HG03558 (cell line): Measurements from ENCODE around the gene KIF16B.

ENCODE experiments used
- ATAC-seq: cut with Tn5 transposase; IDR thresholded peaks from one replicate; pipeline ENCODE4 v1.9.1; 2021; ENCODE audit warnings: moderate number of reproducible peaks; ENCODE audit not compliant: unreplicated experiment; ENCODE audit errors: extremely low read depth

Gene KIF16B, protein sequence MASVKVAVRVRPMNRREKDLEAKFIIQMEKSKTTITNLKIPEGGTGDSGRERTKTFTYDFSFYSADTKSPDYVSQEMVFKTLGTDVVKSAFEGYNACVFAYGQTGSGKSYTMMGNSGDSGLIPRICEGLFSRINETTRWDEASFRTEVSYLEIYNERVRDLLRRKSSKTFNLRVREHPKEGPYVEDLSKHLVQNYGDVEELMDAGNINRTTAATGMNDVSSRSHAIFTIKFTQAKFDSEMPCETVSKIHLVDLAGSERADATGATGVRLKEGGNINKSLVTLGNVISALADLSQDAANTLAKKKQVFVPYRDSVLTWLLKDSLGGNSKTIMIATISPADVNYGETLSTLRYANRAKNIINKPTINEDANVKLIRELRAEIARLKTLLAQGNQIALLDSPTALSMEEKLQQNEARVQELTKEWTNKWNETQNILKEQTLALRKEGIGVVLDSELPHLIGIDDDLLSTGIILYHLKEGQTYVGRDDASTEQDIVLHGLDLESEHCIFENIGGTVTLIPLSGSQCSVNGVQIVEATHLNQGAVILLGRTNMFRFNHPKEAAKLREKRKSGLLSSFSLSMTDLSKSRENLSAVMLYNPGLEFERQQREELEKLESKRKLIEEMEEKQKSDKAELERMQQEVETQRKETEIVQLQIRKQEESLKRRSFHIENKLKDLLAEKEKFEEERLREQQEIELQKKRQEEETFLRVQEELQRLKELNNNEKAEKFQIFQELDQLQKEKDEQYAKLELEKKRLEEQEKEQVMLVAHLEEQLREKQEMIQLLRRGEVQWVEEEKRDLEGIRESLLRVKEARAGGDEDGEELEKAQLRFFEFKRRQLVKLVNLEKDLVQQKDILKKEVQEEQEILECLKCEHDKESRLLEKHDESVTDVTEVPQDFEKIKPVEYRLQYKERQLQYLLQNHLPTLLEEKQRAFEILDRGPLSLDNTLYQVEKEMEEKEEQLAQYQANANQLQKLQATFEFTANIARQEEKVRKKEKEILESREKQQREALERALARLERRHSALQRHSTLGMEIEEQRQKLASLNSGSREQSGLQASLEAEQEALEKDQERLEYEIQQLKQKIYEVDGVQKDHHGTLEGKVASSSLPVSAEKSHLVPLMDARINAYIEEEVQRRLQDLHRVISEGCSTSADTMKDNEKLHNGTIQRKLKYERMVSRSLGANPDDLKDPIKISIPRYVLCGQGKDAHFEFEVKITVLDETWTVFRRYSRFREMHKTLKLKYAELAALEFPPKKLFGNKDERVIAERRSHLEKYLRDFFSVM (N-terminal part only)

DNA sequence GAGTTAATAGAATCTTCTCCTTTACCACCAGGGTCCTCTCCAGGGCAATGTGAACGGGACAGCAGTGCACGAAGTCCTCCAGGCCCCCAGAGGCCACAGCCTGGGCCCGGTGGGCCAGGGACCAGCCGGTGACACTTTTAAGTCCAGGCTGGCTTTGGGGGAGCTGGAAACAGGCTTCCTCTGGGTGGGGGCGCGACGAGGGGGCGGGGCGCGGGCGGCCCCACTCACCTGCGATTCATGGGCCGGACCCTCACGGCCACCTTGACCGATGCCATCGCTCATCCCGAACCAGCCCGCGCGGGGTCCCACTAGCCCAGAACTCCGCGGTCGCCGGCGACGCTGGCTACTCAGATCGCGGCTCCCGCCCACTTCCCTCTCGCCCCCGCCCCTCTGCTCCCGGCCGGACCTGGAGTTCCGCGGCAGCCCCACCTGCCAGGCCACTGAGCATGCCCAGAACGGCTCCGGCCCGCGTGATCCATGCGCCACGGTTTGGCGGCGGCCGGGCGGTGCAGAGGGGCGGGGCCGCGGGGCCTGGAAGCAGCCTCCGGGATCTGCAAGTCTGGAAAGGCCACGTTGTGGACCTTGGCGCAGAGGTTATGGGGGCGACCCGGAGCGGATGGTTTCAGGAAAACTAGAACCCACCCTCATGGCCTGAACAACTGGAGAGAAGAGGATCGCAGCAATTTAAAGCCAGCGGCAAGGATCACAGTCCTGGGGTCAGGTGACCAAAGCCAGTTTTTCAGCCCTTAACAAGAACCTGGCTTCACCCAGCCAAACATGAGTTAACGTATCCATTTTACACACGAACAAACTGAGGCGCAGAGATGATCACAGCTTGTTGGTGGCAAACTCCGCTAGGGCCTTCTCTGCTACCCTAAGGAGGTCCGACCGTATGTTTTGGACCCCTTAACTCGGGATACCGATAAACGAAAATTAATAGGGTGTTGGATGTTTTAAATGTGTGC is at the start of gene KIF16B:
Gene KIF16B (minus strand): TSS at position 448 of the 965 bp plus-strand sequence. CDS start 173 bp downstream, at position 275.
- peak; percentile 43 for ATAC-seq

DNA sequence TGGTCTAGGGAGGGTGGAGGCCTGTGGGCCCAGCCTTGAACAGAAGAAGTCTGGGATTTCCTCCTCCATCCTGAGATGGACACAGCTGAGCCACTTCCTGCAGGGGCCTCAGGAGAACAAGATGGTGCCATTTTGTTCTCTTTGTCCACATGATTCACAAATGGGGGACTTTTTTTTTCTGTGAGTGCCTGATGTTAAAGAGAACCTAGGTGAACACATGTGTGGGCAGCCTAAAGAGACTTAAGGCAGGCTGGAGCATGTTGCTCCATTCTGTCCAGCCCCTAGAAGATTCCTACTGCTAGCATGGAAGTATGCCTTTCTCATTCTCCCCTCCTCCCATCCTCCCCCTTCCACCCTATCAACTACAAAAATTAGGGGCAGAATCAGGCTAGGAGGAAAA is 49.3 kb upstream of the KIF16B start:
- no peak for ATAC-seq

DNA sequence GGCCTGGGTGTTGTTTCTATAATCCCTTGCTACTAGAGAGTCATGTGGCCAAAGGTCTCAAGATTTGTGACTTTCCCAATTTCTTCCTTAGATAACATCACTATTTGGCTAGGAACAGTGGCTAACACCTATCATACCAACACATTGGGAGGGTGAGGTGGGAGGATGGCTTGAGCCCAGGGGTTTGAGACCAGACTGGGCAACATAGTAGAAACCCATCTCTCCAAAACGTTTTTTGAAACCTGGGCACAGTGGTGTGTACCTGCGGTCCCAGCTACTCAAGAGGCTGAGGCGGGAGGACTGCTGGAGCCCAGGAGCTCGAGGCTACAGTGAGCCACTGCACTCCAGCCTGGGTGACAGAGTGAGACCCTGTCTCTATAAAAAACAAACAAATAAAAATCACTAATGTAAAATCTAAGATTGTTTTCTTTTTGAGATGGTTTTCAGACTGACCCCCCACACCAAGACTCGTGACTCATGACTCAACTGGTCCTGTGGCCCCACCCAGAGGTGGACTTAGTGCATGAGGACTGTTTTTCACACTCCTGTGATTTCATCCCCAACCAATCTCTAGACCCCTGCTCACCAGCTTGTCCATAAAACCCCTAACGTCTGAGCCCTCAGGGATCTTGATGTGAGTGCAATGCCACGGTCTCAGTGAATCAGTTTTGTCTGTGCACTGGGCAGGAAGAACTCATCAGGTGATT is 48.3 kb upstream of the KIF16B start:
- no peak for ATAC-seq

DNA sequence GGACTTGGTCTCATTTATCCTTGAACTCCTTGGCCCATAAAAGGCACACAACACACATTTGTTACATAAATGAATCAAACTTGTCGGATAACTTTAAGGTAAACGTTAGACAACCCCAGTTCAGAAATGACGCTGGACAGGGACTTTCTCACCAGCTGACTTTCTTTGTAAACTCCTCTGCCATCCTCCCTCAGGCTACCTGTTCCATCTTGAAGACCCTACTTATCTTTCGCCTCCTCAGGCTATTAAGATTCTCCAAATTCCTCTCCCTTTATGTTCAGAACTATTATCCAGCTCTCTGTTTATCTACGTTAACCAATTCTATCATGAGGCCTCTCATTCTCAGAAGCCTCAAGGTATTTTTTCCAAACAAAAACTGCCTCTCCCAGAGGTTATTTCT is 47.7 kb upstream of the KIF16B start:
- ATAC-seq: no peak

DNA sequence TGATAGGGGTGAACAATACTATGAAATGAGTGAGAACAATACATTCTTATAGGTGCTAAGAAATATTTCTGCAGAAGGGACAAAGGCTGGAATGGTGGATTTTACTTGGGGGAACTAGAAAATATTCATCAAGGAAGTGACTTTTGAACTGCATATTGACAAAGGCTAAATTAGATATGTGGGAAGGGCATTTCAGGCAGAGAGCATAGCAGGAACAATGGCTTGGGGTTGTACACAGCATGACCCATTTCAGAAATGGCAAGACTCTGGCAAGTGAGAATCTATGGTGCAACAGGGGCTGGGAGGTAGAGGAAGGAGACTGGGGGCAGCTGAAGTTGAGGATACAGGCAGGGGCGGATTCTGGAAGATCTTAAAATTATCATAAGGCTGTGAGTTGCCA is 46.7 kb upstream of the KIF16B start:
- ATAC-seq: no peak

DNA sequence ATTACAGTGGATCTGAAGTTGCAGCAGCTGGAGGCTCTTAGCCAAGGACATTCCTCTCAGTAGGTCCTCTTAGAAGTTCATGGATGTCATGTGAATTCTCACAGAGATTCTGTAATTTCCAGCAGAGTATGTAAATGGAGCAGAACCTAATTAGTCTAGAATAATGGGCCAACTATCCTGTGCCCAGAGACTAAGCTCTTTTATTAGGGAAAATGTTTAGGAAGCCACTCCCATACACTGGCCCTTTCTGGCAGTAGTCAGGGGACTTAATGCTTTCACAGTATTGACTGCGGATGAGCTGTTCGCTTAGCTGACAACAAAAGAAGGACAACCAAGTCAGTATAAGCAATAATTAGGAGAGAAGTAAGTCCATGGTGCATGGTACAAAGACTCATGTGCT is 43.8 kb upstream of the KIF16B start:
- ATAC-seq: no peak

DNA sequence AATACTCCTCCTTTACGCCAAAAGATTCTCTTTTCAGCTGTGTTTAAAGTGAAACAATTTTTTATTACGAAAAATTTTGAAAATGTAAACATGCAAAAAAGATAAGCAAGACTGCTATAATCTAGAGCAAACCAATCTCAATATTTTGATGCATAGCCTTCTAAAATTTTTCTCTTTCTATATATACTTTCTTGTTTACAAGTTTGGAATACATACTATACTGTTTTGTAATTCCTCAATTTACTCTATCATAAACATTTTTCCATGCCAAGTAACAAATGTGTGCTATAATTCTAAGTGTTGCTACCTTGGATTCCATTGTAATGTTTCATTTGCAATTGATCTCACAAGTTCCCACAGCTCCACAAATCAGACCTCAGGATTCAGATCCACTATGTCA is 43.1 kb upstream of the KIF16B start:
- no peak for ATAC-seq

DNA sequence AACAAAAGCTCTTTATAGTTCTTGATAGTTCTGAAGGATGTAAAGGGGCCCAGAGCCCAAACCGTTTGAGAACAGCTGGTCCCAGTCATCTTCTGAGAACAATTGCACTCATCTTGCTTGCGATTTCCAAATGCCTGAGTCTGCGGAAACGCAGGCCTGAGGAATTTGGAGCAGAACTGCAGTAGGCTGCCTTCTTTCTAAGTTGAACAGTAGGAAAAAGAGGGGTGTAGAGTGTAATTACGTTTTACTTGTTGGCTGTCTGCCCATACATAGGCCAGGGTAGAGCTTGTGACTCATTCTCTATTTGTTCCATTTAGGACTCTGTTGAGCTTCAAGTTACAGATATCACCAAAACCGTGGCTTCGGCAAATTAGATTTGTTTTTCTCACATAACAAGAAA is 42.0 kb upstream of the KIF16B start:
- ATAC-seq: no peak

DNA sequence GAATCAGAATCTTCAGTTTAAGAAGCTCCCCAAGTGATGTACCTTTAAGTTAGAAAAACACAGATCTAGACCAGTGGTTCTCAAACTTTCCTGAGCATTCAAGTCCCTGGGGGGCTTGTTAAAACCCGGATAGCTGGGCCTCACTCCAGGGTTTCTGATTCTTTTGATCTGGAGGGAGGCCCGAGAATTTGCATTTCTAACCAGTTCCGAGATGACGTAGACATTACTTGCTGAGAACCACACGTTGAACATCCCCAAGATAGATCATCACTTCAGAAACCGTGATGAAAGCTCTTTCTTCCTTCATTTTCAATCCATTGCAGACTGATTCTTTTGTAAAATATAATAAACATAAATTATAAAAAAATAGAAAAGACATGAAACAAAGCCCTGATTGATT is 40.7 kb upstream of the KIF16B start:
- no peak for ATAC-seq

DNA sequence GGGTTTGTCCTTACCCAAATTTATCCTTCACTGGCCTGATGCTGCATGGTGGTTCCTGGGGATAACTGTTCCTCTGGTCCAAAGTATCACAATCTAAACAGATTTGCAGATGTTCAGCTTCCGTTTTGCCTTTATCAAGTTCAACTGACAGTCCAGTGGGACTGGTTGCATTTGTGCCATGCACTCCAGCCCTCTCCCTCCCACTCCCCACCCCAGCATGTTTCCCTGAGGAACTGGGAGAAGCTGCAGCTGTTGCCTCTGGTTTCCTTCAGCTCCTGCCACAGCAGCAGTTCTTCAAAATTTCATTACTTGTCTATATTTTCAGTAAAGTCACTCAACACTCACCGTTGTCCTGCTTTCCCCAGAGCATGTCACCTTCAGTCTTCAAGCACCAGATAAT is 39.5 kb upstream of the KIF16B start:
- ATAC-seq: no peak

DNA sequence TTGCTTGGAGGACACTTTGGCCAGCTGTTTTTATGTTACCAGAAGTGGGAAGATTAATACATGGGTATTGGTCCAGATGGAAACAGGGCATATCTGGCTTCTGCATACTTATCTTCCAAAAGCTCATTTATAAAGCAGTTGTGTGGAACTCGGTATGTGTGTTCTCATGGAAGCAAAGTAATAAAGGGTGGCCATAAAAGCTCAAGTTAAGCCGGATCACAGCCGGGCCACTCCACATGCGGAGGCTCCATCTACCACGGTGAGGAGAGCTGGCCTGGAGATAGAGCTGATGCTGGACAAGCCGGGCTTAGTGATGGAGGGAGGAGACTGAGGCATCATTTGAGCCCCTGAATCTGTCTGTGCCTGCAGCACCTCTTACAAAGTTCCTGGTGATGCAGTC is 38.6 kb upstream of the KIF16B start:
- no peak for ATAC-seq

DNA sequence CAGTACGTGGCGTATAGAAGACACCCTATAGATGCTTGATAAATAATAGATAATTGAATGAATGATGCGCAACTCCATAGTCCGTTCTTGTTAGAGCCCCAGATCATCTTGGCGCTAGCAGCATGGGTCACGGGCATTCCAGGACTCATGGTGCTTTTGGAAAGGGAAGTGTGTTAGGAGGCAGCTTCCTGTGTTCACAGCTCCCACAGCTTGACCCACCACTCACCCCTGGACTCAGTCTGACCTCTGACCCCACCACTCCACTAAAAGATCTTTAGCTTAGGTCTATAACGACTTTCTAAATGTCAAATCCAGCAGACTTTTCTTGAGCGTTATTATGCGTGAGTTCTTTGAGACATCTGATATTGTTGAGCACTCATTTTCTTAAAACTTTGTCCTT is 35.8 kb upstream of the KIF16B start:
- ATAC-seq: no peak

DNA sequence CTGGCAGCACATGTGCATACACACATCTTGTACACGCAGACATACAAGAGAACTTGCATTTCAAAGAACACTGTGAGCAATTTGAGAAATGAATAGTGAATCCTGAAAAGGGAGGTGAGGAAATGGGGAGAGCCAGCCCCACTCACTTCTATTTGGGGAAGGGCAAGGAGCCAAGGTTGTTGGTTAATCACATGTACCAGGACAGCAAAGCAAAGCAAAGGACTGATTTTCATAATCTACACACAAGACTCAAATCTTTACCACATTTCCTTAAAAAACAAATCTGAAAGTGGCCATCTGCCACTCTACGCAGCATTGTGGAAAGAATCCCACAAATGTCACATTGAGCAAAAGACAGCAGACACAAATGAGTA is 35.0 kb upstream of the KIF16B start:
- no peak for ATAC-seq

DNA sequence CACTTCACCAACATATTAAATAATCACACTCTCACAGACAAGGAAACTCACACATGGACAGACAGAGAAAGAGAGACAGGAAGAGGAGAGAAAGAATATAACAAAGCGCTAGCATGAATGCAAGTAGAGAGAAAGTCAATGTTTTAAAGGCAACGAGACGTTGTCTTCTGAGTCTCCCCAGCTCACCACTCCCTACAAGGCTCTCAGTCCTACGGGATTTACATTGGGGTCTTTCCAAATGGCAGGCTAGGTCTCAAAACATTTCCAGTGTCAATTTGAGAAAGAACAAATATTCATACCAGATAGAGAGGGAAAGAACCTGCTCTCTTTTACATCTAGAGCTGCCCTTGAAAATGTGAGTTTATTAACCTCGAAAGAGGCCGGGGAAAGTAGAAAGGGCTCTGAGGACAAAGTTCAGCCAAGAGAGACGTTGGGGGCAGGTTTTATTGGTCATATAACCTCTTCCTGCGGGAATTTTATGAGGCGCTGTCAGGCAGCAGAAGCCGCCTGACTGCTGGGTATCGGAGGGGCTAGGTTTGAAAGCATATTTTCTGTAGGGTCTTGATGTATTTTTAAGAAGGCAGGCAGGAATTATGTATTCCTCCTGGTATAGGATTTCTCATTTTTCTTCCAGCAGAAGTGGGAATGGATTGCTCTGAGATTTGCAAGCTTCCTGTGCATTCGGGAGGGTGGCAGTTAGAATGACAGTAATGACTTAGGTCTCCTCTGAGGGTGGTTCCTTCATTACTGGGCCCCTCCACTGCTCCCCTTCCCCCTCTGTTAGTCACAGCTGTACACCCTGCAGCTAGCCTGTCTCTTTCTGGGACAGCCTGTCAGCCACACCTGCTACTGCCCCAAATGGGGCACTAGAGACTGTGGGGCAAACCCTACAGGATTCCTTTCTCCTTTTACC is 34.4 kb upstream of the KIF16B start:
- ATAC-seq: no peak

DNA sequence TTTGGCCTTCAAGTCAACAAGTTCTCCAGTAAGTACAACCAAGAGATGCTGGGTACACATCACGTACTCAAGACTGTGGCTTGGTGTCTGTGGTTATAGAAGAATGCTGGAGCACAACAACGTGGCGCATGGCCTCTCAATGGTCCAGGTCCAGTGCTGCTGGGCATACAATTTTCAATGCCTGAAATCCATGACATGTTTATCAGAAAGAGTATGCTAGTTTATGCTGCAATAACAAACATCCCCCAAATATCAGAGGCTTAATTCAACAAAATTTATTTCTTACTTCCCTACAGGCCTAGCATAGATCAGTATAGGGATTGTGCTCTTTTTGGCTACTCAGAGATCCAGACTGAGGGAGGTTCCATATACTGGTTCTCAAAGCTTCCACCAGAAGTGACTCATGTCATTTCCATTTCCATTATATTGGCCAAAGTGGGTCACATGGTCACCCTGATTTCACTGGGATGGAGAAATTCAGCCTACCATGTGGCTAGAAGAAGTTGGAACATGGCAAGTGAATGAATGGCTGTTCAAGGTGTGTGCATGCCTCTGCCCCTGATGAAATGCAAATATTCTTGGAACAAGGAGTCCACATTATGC is 33.3 kb upstream of the KIF16B start:
- no peak for ATAC-seq

DNA sequence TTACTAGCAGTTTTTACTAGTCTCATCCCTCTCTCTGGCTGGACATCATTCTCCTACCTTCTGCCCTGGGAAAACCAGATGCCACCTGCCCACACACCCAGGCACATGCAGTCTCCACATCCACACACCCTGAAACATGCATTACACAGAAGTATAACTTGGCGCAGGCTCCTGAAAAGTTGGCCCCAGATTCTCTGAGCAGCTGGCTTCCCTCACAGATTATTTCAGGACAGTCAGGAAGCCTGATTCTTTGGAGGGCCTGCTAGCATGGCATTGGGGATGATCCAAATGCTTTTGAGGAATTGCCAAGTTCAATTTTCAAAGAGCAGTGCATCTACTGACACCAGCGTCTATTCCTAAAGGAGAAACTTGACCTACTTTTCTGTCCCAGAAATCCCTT is 27.8 kb upstream of the KIF16B start:
- ATAC-seq: no peak

DNA sequence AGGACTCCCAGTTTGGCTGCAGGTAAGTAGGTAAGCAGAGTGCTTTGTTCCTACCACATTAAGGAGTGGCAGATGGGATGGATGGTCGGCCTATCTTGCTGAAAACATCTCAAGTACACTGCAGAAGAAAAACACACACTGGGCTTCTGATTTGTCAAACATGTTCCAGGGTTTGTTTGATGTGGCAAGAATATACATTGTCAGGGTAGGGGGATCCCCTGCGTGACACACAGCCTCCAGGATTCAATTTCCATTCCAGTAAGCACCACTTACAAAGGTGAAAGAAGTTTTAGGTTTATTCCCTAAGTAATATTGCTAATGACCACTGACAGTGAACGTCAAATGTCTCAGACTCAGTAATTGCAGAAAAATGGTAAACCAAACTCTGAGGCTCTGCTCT is 26.0 kb upstream of the KIF16B start:
- ATAC-seq: no peak

DNA sequence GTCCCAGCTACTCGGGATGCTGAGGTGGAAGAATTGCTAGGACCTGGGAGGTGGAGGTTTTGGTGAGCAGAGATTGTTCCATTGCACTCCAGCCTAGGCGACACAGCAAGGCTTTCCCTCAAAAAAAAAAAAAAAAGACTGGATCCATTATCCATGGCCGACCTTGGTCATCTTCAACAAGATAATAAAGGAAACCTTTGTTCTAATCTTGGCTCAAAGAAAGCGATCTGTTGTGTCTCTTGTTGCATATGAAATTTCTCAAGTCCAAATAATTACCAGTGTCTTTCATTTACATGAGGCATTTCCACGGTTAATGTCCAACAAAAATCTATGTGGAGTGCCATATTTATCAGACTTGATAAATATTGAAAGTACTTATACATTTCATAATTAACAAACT is 23.7 kb upstream of the KIF16B start:
- ATAC-seq: no peak
